Activated naive CD4-positive, alpha-beta T cell treated with anti-CD3 and anti-CD28 coated beads, Interleukin-2, amount 10 ng/mL, durations not matched to agents 7 days and 5 days (primary cell): ENCODE data around the gene GMDS.

ENCODE experiments used
- CTCF ChIA-PET: fragments of 350-600 bp; sonication (Branson Sonifier 250); formaldehyde crosslinking; loops from one replicate; lab custom pipeline; 2021; ENCODE audit warnings: antibody characterized with exemption; lab: Charles Lee
- DNase-seq: peaks from one replicate; pipeline ENCODE4 v3.0.0-alpha.2; 2020
- H3K27ac Mint-ChIP-seq: one replicate; pipeline ENCODE4 v1.8.0; 2021; ENCODE audit warnings: mild to moderate bottlenecking, moderate library complexity, mixed read lengths
- H3K27me3 Mint-ChIP-seq: one replicate; pipeline ENCODE4 v1.8.0; 2021; ENCODE audit warnings: mild to moderate bottlenecking, mixed read lengths
- H3K36me3 Mint-ChIP-seq: one replicate; pipeline ENCODE4 v1.8.0; 2021; ENCODE audit warnings: mixed read lengths
- H3K4me1 Mint-ChIP-seq: one replicate; pipeline ENCODE4 v1.8.0; 2021; ENCODE audit warnings: mixed read lengths
- H3K4me3 Mint-ChIP-seq: one replicate; pipeline ENCODE4 v1.8.0; 2021; ENCODE audit warnings: mild to moderate bottlenecking, moderate library complexity, mixed read lengths
- H3K9me3 Mint-ChIP-seq: one replicate; pipeline ENCODE4 v1.8.0; 2021; ENCODE audit warnings: mixed read lengths

The GMDS gene

DNA sequence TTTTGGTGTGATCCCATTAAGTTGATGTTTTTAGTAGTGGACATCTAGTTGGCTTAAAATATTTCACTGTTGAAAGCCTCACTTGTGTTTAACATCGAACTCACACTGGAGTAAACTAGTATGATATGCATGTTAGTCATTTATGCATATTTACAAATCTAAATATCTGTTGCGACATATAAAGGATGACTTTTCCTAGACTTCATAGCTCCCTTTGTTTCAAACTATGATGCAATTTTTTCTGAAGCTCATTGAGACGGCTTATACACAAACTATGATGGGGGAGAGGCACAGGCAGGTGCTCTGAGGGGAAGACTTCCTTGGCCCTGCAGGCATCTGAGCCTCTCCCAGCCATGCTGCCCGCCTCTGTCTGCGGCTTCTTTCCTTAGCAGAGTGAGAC, 647.5 kb downstream of the GMDS start:
- Mint-ChIP-seq H3K9me3 (no peaks in the 10 kb centered on the region), H3K27me3 (peaks cover 95% of the 10 kb centered on the region), H3K4me1 (peaks cover 6% of the 10 kb centered on the region), H3K36me3 (no peaks in the 10 kb centered on the region), H3K4me3 (no peak overlapping the region), H3K27ac (no peak overlapping the region)
- no peak for DNase-seq
- CTCF ChIA-PET, result interaction anchor here (0.6 to 4.7 kb wide), 7 partner anchors 9 to 1586 kb away, joined by 4 to 38 read pairs (median 4); no protein-coding TSS in a partner anchor

DNA sequence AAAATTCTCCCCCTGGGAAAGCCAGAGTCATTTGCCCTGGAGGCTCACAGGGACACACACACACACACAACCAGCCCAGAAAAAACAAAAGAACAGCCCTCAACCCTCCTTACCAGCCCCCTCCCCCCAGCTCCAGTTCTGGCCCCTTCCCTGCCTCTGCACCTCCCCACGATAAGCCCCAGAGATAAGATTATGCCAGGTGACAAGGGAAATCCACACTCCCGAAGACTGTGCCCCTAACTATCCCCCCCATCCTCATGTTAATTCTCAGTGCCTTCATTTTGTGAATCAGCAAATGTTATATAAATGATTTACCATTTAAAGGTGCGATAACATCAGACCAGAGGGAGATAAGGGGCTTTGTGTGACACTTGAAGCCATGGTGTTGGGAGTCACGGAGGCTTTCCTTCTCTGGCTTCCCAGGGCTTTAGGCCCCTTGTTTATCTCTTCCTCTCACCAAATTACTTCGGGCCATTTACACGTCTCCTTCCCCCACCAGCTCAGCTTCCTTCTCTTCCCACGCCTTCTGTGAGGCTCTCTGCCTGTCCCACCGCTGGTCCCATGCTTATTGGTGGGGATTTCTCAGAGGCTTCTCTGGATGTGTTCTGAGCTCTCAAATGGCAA, 648.2 kb downstream of the GMDS start:
- H3K27ac Mint-ChIP-seq, result no peak overlapping the region

DNA sequence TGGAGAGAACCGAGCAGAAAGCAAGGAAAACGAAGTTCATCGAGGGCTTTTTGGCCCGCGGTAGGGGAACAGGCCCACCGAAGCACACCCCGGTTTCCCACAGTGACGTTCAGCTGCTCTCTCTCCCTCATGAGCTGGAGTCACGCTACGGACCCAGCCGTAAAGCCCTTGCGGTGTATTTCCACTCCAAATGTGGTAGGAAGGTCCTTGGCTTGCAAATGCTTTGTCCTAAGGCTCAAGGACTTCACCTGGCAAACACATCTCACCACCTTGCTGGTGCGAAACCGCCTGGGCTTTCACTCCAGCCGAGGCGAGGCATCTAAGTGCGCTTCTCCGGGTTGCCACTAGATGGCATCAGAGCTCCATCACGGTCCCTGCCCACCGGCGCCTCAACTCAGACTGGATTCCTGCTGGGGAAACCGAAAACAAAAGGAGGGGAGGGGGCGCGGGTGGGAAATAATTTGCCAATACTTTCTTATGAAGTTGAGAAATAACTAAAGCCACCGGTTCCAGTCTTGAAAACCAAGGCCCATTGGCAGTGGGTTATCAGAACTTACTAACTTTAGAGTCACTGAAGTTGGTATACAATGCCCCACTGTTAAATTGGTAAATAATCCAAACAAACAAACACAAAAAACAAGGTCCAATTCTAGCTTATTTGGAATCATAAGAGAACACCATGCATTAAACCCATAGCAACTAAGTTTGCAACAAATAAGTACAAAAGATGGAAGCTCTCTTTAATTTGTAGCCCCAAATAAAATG, 649.1 kb downstream of the GMDS start:
- H3K27me3 Mint-ChIP-seq, result peaks cover 92% of the 10 kb centered on the region
- H3K4me3 Mint-ChIP-seq, result no peak overlapping the region
- peak; percentile 74 for DNase-seq
- no peaks in the 10 kb centered on the region for H3K36me3 Mint-ChIP-seq
- H3K4me1 Mint-ChIP-seq, result peaks cover 6% of the 10 kb centered on the region
- H3K9me3 Mint-ChIP-seq, result no peaks in the 10 kb centered on the region
- no peak overlapping the region for H3K27ac Mint-ChIP-seq
- CTCF ChIA-PET, result interaction anchor here (0.5 to 4.7 kb wide), 20 partner anchors 11 to 1154 kb away, joined by 3 to 38 read pairs (median 4); partner anchors contain the start of genes FOXC1 and MYLK4

More for the DNA sequence above, 648.2 kb downstream of the GMDS start:
- CTCF ChIA-PET, result interaction anchor here (0.6 to 4.7 kb wide), 12 partner anchors 10 to 1153 kb away, joined by 3 to 38 read pairs (median 4); partner anchors contain the start of genes FOXC1 and MYLK4
- Mint-ChIP-seq H3K4me1 (peaks cover 6% of the 10 kb centered on the region), H3K4me3 (no peak overlapping the region), H3K27me3 (peaks cover 92% of the 10 kb centered on the region), H3K9me3 (no peaks in the 10 kb centered on the region), H3K36me3 (no peaks in the 10 kb centered on the region)
- no peak for DNase-seq

DNA sequence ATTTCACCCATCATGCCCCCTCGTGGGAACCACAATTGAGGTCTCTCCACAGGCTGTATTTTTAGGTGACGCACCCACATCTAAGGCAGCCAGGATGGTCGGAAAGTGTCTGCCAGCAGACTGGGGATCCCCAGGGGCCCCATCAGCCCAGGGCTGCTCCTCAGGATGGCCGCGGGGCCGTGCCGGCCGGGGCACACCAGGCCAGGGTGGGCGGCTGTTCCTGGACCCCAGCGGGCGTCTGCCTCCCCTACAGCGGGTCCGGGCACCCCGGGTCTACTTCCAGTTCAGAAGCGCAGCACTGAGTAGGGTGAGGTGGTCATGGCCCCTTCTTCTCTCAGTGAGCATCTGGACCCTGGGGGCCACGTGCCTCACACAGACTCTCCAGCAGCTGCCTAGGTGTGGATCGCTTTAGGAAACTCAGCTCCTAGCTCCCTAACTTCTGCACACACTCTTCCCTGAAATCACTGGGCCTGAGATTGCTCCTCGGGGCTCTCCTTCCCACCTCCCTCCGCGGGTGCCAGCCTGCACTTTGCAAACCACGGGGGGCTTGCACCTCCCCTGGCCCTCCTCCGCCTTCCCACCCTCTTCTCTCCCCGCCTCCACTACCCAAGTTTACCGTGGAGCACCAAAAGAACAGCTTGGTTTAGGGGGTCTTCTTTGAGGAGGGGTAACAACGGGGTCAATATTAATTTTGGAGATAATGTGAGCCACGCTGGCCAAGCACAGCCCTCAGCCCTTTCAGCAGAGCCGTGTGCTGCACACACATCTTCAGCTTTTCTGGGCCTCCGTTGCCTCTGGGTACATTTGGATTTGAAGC, 649.9 kb downstream of the GMDS start:
- CTCF ChIA-PET, result interaction anchor here (0.5 to 4.7 kb wide), 15 partner anchors 10 to 1155 kb away, joined by 3 to 38 read pairs (median 3); no protein-coding TSS in a partner anchor
- H3K36me3 Mint-ChIP-seq, result no peaks in the 10 kb centered on the region
- H3K4me1 Mint-ChIP-seq, result peaks cover 6% of the 10 kb centered on the region
- no peak for DNase-seq
- H3K27me3 Mint-ChIP-seq, result peaks cover 89% of the 10 kb centered on the region
- H3K27ac Mint-ChIP-seq, result no peak overlapping the region
- no peak overlapping the region for H3K4me3 Mint-ChIP-seq
- H3K9me3 Mint-ChIP-seq, result no peaks in the 10 kb centered on the region

DNA sequence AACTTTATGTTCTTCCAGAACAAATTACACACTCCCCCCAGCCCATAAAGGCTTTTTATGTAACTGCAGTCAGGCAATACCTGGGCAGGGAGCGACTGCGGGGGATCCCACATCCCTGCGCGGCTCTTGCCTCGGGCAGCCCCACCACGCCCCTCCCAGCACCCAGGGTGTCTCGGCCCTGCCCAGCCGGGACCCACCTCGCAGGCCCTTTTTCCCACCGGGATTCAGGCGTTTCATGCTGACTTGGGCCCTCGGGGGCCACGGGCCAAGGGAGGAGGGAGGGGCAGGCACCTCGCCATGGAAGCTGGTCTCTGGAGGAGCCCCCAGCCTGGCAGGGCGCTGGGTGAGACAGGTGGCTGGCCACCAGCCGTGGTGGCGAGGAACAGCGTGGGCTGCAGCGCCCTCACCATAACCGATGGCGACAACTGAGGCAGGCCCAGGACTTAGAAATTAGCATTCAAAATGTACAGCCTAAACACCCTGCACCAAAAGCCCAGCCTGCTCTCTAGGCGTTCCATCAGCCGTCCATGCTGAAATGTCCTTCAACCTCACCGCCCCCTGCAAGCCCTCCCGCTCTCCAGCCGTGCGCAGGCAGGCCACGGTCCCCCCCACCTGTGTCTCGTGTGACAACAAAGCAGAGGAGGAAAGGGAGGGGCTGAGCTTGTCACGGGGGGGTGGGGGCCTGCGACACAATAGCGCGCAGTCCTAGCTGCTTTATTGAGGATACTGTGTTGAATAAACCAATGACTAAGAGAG, 650.8 kb downstream of the GMDS start:
- peaks cover 6% of the 10 kb centered on the region for H3K4me1 Mint-ChIP-seq
- no peak for DNase-seq
- peaks cover 81% of the 10 kb centered on the region for H3K27me3 Mint-ChIP-seq
- CTCF ChIA-PET, result interaction anchor here (0.6 to 4.7 kb wide), 9 partner anchors 9 to 1144 kb away, joined by 3 to 38 read pairs (median 4); no protein-coding TSS in a partner anchor
- no peak overlapping the region for H3K27ac Mint-ChIP-seq
- no peaks in the 10 kb centered on the region for H3K36me3 Mint-ChIP-seq
- H3K4me3 Mint-ChIP-seq, result no peak overlapping the region
- H3K9me3 Mint-ChIP-seq, result no peaks in the 10 kb centered on the region

DNA sequence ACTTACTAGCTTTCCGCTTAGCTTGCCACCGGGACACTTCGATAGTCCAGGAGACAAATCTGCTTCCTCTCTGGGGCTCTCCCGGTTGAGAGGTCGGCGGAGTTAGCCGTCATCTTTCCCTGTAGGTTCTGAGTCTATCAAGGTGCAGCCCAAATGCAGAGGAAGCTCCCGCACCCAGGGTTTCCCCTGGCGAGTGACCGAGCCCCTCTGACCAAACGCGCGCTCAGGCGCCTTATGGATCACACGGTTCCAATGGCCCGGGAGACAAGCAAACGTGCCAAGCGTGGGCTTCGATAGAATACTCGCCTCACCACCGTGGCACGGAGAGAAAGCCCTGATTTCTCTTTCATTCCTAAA, 651.5 kb downstream of the GMDS start:
- H3K9me3 Mint-ChIP-seq, result no peaks in the 10 kb centered on the region
- CTCF ChIA-PET, result interaction anchor here (0.9 to 4.7 kb wide), 3 partner anchors 13 to 1145 kb away, joined by 3 to 38 read pairs (median 3); no protein-coding TSS in a partner anchor
- no peaks in the 10 kb centered on the region for H3K36me3 Mint-ChIP-seq
- H3K4me1 Mint-ChIP-seq, result peaks cover 6% of the 10 kb centered on the region
- DNase-seq, result no peak
- H3K27me3 Mint-ChIP-seq, result peaks cover 74% of the 10 kb centered on the region
- no peak overlapping the region for H3K27ac Mint-ChIP-seq
- H3K4me3 Mint-ChIP-seq, result no peak overlapping the region

DNA sequence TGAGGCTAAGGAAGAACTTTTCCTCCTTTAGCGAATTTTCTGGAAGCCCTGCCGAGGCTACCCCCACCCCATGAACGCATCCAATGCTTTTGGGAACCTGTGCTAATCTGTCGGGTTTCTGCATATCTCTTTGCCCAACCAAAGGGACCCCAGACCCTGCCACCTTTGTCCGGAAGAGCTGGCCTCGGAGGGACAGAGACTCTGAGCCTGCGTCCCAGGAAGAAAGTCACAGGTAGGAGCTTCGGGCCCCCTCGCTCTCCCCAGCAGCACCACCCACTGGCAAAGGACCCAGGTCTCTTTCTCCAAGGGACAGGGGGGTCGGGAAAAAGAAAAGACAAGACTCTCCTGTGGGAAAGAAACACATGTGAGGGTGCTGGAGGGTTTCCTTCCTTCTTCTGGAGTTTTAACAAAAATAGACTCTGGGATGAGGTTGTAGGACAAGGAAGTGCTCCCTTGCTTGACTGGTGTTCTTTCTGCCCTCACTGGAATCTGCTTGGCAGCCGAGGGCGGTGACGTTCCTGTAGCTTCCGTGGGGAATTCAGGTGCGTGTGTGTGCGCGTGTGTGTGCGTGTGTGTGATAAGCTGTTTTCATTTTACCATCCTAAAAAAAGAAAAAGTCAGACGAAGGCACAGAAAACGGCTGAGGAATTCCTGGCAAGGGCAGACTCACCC, 652.0 kb downstream of the GMDS start:
- H3K9me3 Mint-ChIP-seq, result no peaks in the 10 kb centered on the region
- H3K36me3 Mint-ChIP-seq, result no peaks in the 10 kb centered on the region
- DNase-seq, result no peak
- peaks cover 6% of the 10 kb centered on the region for H3K4me1 Mint-ChIP-seq
- no peak overlapping the region for H3K4me3 Mint-ChIP-seq
- no peak overlapping the region for H3K27ac Mint-ChIP-seq
- H3K27me3 Mint-ChIP-seq, result peaks cover 69% of the 10 kb centered on the region
- CTCF ChIA-PET, result interaction anchor here (0.9 to 4.7 kb wide), 2 partner anchors 13 to 70 kb away, joined by 3 to 38 read pairs; no protein-coding TSS in a partner anchor

DNA sequence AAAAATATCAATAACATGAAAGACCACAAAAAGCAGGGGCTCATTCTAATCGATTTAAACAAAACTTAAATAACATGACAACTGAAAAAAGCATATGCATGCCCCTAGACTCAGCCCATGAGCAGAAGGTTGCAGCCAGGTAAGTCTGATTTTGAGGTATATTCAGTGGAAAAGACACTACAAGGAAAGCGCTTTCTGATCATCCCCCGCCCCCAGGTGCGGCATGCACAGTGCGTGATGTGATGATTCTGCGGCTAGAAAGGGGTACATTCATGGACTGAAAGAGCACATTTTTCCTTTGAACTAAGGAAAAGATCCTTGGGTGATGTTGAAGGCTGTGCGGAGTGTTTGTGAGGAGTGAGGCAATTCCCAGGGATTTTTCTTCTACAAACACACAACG, 652.6 kb downstream of the GMDS start:
- H3K27me3 Mint-ChIP-seq, result peaks cover 64% of the 10 kb centered on the region
- no peaks in the 10 kb centered on the region for H3K9me3 Mint-ChIP-seq
- peaks cover 6% of the 10 kb centered on the region for H3K4me1 Mint-ChIP-seq
- no peak overlapping the region for H3K4me3 Mint-ChIP-seq
- H3K36me3 Mint-ChIP-seq, result no peaks in the 10 kb centered on the region
- no peak overlapping the region for H3K27ac Mint-ChIP-seq
- CTCF ChIA-PET, result no interaction called here
- no peak for DNase-seq

DNA sequence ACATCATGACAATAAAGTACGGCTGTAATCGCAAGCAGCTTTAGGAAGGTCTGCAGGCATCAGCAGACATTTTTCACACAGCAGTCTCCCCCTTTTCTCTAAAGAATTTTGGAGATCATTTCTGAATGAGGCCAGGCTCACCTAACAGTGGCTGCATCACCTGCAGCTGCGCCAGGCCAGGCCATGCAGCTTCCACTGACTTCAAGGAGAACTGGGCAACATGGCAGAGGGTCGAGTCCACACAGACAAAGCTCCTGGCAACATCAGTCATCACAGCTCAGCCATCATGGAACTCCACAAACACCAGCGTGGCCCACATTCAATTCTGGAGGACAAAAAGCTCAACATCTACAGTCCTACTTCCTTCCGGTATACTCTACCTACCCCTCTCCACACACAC, 653.5 kb downstream of the GMDS start:
- Mint-ChIP-seq H3K4me1 (peaks cover 6% of the 10 kb centered on the region), H3K27ac (no peak overlapping the region), H3K27me3 (peaks cover 59% of the 10 kb centered on the region), H3K36me3 (no peaks in the 10 kb centered on the region), H3K4me3 (no peak overlapping the region), H3K9me3 (no peaks in the 10 kb centered on the region)
- no peak for DNase-seq
- CTCF ChIA-PET, result no interaction called here

DNA sequence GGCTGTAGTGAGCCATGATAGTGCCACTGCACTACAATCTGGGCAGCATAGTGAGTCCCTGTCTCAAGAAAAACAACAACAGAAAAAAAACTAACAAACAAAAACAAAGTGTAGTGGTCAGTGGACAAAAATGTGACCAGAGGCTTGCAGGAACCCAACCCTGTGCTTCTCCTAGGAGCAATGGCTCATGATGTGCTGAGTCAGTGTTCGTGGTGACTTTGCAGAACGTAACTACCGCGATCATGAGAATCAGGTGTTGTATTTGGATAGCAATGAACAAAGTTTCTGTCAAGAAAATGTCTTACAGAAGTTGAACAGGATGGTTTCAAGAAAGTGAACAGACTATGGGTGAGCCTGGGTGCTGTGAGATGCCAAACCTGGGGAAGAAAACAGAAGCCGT, 654.2 kb downstream of the GMDS start:
- no peak overlapping the region for H3K27ac Mint-ChIP-seq
- peaks cover 53% of the 10 kb centered on the region for H3K27me3 Mint-ChIP-seq
- H3K4me1 Mint-ChIP-seq, result peaks cover 6% of the 10 kb centered on the region
- no peak for DNase-seq
- CTCF ChIA-PET, result no interaction called here
- H3K36me3 Mint-ChIP-seq, result no peaks in the 10 kb centered on the region
- H3K4me3 Mint-ChIP-seq, result no peak overlapping the region
- H3K9me3 Mint-ChIP-seq, result no peaks in the 10 kb centered on the region

DNA sequence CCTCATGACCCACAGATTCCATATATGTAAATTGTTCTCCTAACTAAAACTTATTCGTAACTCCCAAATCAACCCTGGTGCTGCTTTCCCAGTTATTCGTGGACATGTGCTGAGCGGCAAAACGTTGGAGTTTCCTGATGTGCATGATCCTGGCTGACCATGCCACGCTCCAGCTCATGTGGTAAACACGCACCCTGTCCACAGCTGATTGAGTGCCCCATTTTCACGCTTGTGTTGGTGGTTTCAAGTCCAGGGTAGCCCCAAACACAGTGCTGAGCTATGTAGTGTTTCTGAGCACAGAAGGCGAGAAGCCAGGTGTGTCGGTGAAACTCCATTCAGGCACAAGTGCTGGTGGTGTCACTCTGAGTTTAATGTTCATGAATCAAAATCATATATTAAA, 654.8 kb downstream of the GMDS start:
- no peak for DNase-seq
- Mint-ChIP-seq H3K27ac (no peak overlapping the region), H3K4me1 (peaks cover 2% of the 10 kb centered on the region), H3K9me3 (no peaks in the 10 kb centered on the region), H3K4me3 (no peak overlapping the region), H3K36me3 (no peaks in the 10 kb centered on the region), H3K27me3 (peaks cover 47% of the 10 kb centered on the region)
- CTCF ChIA-PET, result no interaction called here

DNA sequence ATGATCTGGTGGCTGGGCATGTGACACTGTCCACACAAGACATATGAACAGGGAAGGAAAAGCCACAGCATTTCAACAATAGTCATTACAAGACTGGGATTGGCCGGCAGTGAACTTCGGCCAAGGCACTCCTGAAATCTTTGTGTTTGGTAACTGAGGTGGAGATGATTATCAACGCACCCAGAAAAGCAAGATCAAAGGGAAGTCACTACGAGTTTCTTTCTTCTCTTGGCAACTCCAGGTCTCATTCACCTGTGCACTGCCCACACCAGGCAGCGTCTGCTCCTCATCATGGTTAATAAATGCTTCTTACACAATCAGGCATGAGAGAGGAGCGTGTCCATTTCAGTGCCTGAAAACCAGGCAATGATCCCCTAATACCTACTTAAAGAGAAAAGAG, 656.2 kb downstream of the GMDS start:
- CTCF ChIA-PET, result no interaction called here
- no peaks in the 10 kb centered on the region for H3K4me1 Mint-ChIP-seq
- no peak overlapping the region for H3K4me3 Mint-ChIP-seq
- H3K36me3 Mint-ChIP-seq, result no peaks in the 10 kb centered on the region
- peaks cover 43% of the 10 kb centered on the region for H3K27me3 Mint-ChIP-seq
- H3K9me3 Mint-ChIP-seq, result no peaks in the 10 kb centered on the region
- no peak for DNase-seq
- H3K27ac Mint-ChIP-seq, result no peak overlapping the region

DNA sequence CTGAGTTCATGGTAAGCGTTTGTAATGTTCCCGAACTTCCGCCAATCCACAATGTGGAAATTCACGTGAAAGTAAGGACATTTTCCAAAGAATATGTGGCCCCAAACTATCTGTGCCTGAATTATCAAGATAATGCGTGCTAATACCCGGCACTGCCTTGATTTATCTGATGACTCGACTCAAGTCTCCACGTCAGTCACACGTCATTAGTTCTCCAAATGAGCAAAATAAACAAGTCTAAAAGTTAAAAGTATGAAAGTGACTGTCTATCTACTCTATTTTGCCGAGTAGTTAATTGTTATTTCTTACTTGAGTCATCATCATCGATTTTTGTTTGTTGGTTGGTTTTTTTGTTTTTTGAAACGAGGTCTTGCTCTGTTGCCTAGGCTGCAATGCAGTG, 657.4 kb downstream of the GMDS start:
- Mint-ChIP-seq H3K4me1 (no peaks in the 10 kb centered on the region), H3K36me3 (no peaks in the 10 kb centered on the region), H3K27me3 (peaks cover 30% of the 10 kb centered on the region), H3K9me3 (no peaks in the 10 kb centered on the region), H3K27ac (no peak overlapping the region), H3K4me3 (no peak overlapping the region)
- CTCF ChIA-PET, result no interaction called here
- no peak for DNase-seq
